ENCODE data around the gene PLEKHS1. TPM values are rescaled to one million over a fixed set of nuclear protein-coding genes. Genes with fewer than 3 reads are reported as not detected.

Gene PLEKHS1
- total RNA-seq, 2 donors from 2014 or later, result not detected

- H3K4me3 Mint-ChIP-seq, result no peak overlapping the region
- no peaks in the 10 kb centered on the region for H3K4me1 Mint-ChIP-seq
- no peak overlapping the region for H3K27ac Mint-ChIP-seq
- no peaks in the 10 kb centered on the region for H3K9me3 Mint-ChIP-seq
- no peak for ATAC-seq (replicated peaks)
- H3K36me3 Mint-ChIP-seq (ENCODE audit: low read depth), result peaks cover 40% of the 10 kb centered on the region
- no peaks in the 10 kb centered on the region for H3K27me3 Mint-ChIP-seq
Observed at GRCh38 chr10:113732160-113732881, 19.2 kb upstream of the PLEKHS1 start.

GRCh38 chr10:113732966-113733365 is 18.5 kb upstream of the PLEKHS1 start:
- Mint-ChIP-seq H3K27ac (no peak overlapping the region), H3K4me1 (no peaks in the 10 kb centered on the region), H3K27me3 (no peaks in the 10 kb centered on the region), H3K4me3 (no peak overlapping the region), H3K9me3 (no peaks in the 10 kb centered on the region), H3K36me3 (ENCODE audit: low read depth) (peaks cover 33% of the 10 kb centered on the region)
- ATAC-seq (replicated peaks), result no peak

GRCh38 chr10:113733635-113734034 is 17.8 kb upstream of the PLEKHS1 start:
- Mint-ChIP-seq H3K4me1 (no peaks in the 10 kb centered on the region), H3K4me3 (no peak overlapping the region), H3K9me3 (no peaks in the 10 kb centered on the region), H3K27ac (no peak overlapping the region), H3K36me3 (ENCODE audit: low read depth) (peaks cover 27% of the 10 kb centered on the region), H3K27me3 (no peaks in the 10 kb centered on the region)
- ATAC-seq (replicated peaks), result no peak

- Mint-ChIP-seq H3K27me3 (no peaks in the 10 kb centered on the region), H3K4me1 (no peaks in the 10 kb centered on the region), H3K9me3 (no peaks in the 10 kb centered on the region), H3K27ac (no peak overlapping the region), H3K4me3 (no peak overlapping the region), H3K36me3 (ENCODE audit: low read depth) (peaks cover 5% of the 10 kb centered on the region)
- ATAC-seq (replicated peaks), result peak; percentile 18
Observed at GRCh38 chr10:113735913-113736312, 15.6 kb upstream of the PLEKHS1 start.

GRCh38 chr10:113736576-113736975 is 14.9 kb upstream of the PLEKHS1 start:
- ATAC-seq (replicated peaks), result no peak
- Mint-ChIP-seq H3K4me3 (no peak overlapping the region), H3K36me3 (ENCODE audit: low read depth) (peaks cover 1% of the 10 kb centered on the region), H3K9me3 (no peaks in the 10 kb centered on the region), H3K4me1 (no peaks in the 10 kb centered on the region), H3K27ac (no peak overlapping the region), H3K27me3 (no peaks in the 10 kb centered on the region)

GRCh38 chr10:113739031-113739430 is 12.5 kb upstream of the PLEKHS1 start:
- H3K9me3 Mint-ChIP-seq, result no peaks in the 10 kb centered on the region
- H3K27me3 Mint-ChIP-seq, result peaks cover 1% of the 10 kb centered on the region
- no peaks in the 10 kb centered on the region for H3K4me1 Mint-ChIP-seq
- no peak overlapping the region for H3K27ac Mint-ChIP-seq
- H3K4me3 Mint-ChIP-seq, result no peak overlapping the region
- no peaks in the 10 kb centered on the region for H3K36me3 Mint-ChIP-seq (ENCODE audit: low read depth)
- no peak for ATAC-seq (replicated peaks)

GRCh38 chr10:113739577-113739976 is 11.9 kb upstream of the PLEKHS1 start:
- H3K4me3 Mint-ChIP-seq, result no peak overlapping the region
- peaks cover 7% of the 10 kb centered on the region for H3K27me3 Mint-ChIP-seq
- no peaks in the 10 kb centered on the region for H3K36me3 Mint-ChIP-seq (ENCODE audit: low read depth)
- no peak overlapping the region for H3K27ac Mint-ChIP-seq
- ATAC-seq (replicated peaks), result no peak
- no peaks in the 10 kb centered on the region for H3K4me1 Mint-ChIP-seq
- no peaks in the 10 kb centered on the region for H3K9me3 Mint-ChIP-seq

- H3K4me3 Mint-ChIP-seq, result no peak overlapping the region
- no peak overlapping the region for H3K27ac Mint-ChIP-seq
- H3K36me3 Mint-ChIP-seq (ENCODE audit: low read depth), result no peaks in the 10 kb centered on the region
- H3K4me1 Mint-ChIP-seq, result no peaks in the 10 kb centered on the region
- no peaks in the 10 kb centered on the region for H3K9me3 Mint-ChIP-seq
- no peak for ATAC-seq (replicated peaks)
- peaks cover 7% of the 10 kb centered on the region for H3K27me3 Mint-ChIP-seq
Observed at GRCh38 chr10:113740850-113741249, 10.6 kb upstream of the PLEKHS1 start.

GRCh38 chr10:113742466-113742865 is 9.0 kb upstream of the PLEKHS1 start:
- H3K4me1 Mint-ChIP-seq, result no peaks in the 10 kb centered on the region
- H3K36me3 Mint-ChIP-seq (ENCODE audit: low read depth), result no peaks in the 10 kb centered on the region
- ATAC-seq (replicated peaks), result no peak
- peaks cover 9% of the 10 kb centered on the region for H3K27me3 Mint-ChIP-seq
- no peak overlapping the region for H3K27ac Mint-ChIP-seq
- H3K4me3 Mint-ChIP-seq, result no peak overlapping the region
- H3K9me3 Mint-ChIP-seq, result no peaks in the 10 kb centered on the region

GRCh38 chr10:113743594-113743993 is 7.9 kb upstream of the PLEKHS1 start:
- H3K27ac Mint-ChIP-seq, result no peak overlapping the region
- no peaks in the 10 kb centered on the region for H3K36me3 Mint-ChIP-seq (ENCODE audit: low read depth)
- no peaks in the 10 kb centered on the region for H3K4me1 Mint-ChIP-seq
- H3K27me3 Mint-ChIP-seq, result peaks cover 11% of the 10 kb centered on the region
- ATAC-seq (replicated peaks), result no peak
- no peak overlapping the region for H3K4me3 Mint-ChIP-seq
- H3K9me3 Mint-ChIP-seq, result no peaks in the 10 kb centered on the region

GRCh38 chr10:113745374-113745773 is 6.1 kb upstream of the PLEKHS1 start:
- Mint-ChIP-seq H3K36me3 (ENCODE audit: low read depth) (no peaks in the 10 kb centered on the region), H3K4me1 (no peaks in the 10 kb centered on the region), H3K27ac (no peak overlapping the region), H3K4me3 (no peak overlapping the region), H3K9me3 (no peaks in the 10 kb centered on the region), H3K27me3 (peaks cover 11% of the 10 kb centered on the region)
- no peak for ATAC-seq (replicated peaks)

GRCh38 chr10:113746217-113746957 is 5.1 kb upstream of the PLEKHS1 start:
- no peak overlapping the region for H3K4me3 Mint-ChIP-seq
- H3K27me3 Mint-ChIP-seq, result peaks cover 16% of the 10 kb centered on the region
- H3K9me3 Mint-ChIP-seq, result no peaks in the 10 kb centered on the region
- H3K27ac Mint-ChIP-seq, result no peak overlapping the region
- no peaks in the 10 kb centered on the region for H3K36me3 Mint-ChIP-seq (ENCODE audit: low read depth)
- H3K4me1 Mint-ChIP-seq, result no peaks in the 10 kb centered on the region
- no peak for ATAC-seq (replicated peaks)

- H3K27me3 Mint-ChIP-seq, result peaks cover 19% of the 10 kb centered on the region
- no peaks in the 10 kb centered on the region for H3K9me3 Mint-ChIP-seq
- H3K4me3 Mint-ChIP-seq, result no peak overlapping the region
- ATAC-seq (replicated peaks), result no peak
- no peaks in the 10 kb centered on the region for H3K4me1 Mint-ChIP-seq
- H3K36me3 Mint-ChIP-seq (ENCODE audit: low read depth), result no peaks in the 10 kb centered on the region
- no peak overlapping the region for H3K27ac Mint-ChIP-seq
Observed at GRCh38 chr10:113752553-113752952, 1.1 kb downstream of the PLEKHS1 start.

GRCh38 chr10:113753020-113753692 is 1.7 kb downstream of the PLEKHS1 start:
- Mint-ChIP-seq H3K27ac (no peak overlapping the region), H3K4me3 (no peak overlapping the region), H3K9me3 (no peaks in the 10 kb centered on the region), H3K36me3 (ENCODE audit: low read depth) (no peaks in the 10 kb centered on the region), H3K27me3 (peaks cover 18% of the 10 kb centered on the region), H3K4me1 (no peaks in the 10 kb centered on the region)
- no peak for ATAC-seq (replicated peaks)

GRCh38 chr10:113754125-113754524 is 2.6 kb downstream of the PLEKHS1 start:
- Mint-ChIP-seq H3K36me3 (ENCODE audit: low read depth) (no peaks in the 10 kb centered on the region), H3K27me3 (peaks cover 18% of the 10 kb centered on the region), H3K4me1 (no peaks in the 10 kb centered on the region), H3K9me3 (no peaks in the 10 kb centered on the region), H3K4me3 (no peak overlapping the region), H3K27ac (no peak overlapping the region)
- ATAC-seq (replicated peaks), result peak; percentile 14
